Erythroblast (primary cell): Measurements from ENCODE around the gene NDEL1.

ENCODE experiments used
- DNase-seq, 2 experiments: peaks; one replicate each; lab custom pipeline; 2025; lab: John Stamatoyannopoulos, UW
- GATA1 ChIP-seq: IDR thresholded peaks from 2 replicates; pipeline ENCODE4 v1.6.1; 2011; ENCODE audit warnings: low read depth, mild to moderate bottlenecking, control low read depth, low read length, moderate library complexity
- POLR2A ChIP-seq: IDR thresholded peaks from 2 replicates; pipeline ENCODE4 v1.6.1; 2011; ENCODE audit warnings: mild to moderate bottlenecking, low read length

NDEL1 gene

GRCh38 chr17:8455665-8456209, 20.1 kb downstream of the NDEL1 start:
- TF ChIP-seq POLR2A (no peak), GATA1 (no peak)

DNA sequence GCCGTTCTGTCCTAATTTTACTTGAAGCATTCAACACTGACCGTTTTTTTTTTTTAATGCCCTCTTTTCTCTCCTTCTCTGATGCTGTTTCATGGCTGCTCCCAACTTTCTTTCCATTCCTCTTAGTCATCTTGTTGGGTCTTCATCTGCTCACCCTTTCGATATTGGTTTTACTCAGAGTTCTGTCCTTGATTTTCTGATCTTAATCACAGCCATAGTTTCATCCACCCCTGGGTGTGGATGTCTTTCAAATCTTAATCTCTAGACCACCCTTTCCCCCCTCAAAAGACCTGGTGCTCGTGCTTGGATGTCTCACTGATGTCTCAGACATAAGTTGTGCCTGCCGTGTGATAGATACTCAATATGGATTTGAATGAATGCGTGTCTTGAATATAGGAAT, 22.4 kb downstream of the NDEL1 start:
- TF ChIP-seq POLR2A, result no peak
- DNase-seq, result no peak

More at GRCh38 chr17:8455665-8456209, 20.1 kb downstream of the NDEL1 start:
- DNase-seq, result no peak

DNA sequence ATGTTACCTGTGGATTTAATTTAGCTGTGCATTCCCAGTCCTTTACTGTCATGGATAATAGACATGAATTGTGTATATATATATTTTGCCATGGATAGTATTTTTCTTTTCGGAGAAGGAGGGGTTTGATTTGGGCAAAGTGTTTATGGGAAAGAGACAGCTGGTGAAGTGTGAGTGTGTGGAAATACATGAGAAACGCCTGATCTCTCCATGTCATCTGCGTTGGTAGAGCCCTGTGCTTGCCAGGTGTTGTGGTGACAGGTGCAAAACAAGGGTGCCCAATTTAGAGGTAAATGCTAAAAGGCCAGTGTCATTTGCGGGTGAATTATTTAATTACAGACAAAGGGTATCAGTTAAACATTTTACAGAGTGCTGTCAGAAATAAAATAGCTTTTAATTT, 23.4 kb downstream of the NDEL1 start:
- no peak for TF ChIP-seq POLR2A
- TF ChIP-seq GATA1, result no peak
- DNase-seq, result no peak

DNA sequence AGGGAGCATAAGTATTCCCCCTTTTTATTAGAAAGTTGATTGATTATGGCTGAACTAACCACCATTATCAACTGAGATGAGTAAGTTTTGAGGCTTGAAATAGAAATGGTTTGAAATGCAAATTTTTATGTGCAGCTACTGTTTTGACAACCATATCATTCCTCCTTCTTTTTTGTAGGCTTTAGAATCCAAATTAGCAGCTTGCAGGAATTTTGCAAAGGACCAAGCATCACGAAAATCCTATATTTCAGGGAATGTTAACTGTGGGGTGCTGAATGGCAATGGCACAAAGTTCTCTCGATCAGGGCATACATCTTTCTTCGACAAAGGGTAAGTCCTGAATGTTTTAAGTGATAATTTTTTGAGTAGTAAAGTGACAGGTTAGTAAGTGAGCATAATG, 24.1 kb downstream of the NDEL1 start:
- no peak for DNase-seq
- no peak for TF ChIP-seq POLR2A
- TF ChIP-seq GATA1, result no peak

- TF ChIP-seq POLR2A, result no peak
- no peak for TF ChIP-seq GATA1
- DNase-seq, result no peak
These were observed 26.9 kb downstream of the NDEL1 start for GRCh38 chr17:8462564-8462963.

GRCh38 chr17:8463099-8463498, 27.4 kb downstream of the NDEL1 start:
- no peak for DNase-seq
- TF ChIP-seq GATA1 (no peak), POLR2A (no peak)

DNA sequence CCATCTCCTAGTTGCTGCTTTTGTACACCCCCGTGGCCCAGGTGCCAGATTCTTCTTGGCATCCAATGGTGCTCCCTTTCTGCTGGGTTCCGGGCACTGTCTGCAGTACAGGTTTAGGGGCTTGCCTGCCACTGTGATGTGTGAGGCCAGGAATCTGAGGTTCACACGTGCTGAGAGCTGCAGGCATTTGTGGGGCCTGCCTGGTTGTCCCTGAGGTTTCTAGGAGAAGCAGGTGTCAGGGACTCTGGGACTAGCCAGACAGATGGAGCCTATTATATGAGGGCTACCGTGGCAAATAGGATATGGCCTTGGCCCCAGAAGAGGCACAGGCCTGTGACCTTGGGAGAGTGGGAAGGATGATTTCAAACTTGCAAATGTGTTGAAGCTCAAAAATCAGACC, 29.3 kb downstream of the NDEL1 start:
- no peak for TF ChIP-seq GATA1
- no peak for TF ChIP-seq POLR2A
- DNase-seq, result no peak

DNA sequence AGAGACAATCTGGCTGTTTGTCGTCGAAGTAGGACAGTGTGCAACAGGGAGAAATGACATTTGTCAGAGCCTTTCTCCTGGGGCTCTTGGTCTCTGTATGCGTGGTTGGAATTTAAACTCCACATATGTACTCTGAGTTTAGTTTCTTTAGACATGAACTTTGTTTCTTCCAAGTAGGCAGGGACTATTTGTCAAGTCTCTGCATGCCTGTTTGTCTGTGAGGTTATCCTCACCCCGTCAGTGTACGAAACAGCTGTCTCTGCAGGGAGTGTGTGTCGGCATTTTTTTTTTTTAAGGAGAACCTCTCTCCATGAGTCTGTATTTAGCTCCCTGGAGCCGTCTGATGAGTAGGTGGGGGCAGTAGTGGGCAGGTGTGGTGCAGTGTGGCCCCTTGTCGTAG, 29.7 kb downstream of the NDEL1 start:
- TF ChIP-seq GATA1 (no peak), POLR2A (no peak)
- DNase-seq, result no peak

- TF ChIP-seq GATA1 (no peak), POLR2A (no peak)
- DNase-seq, result no peak
These were observed 30.1 kb downstream of the NDEL1 start for GRCh38 chr17:8465759-8466158.

- no peak for DNase-seq
- TF ChIP-seq POLR2A, result no peak
- TF ChIP-seq GATA1, result no peak
These were observed 30.8 kb downstream of the NDEL1 start for GRCh38 chr17:8466456-8466855.

DNA sequence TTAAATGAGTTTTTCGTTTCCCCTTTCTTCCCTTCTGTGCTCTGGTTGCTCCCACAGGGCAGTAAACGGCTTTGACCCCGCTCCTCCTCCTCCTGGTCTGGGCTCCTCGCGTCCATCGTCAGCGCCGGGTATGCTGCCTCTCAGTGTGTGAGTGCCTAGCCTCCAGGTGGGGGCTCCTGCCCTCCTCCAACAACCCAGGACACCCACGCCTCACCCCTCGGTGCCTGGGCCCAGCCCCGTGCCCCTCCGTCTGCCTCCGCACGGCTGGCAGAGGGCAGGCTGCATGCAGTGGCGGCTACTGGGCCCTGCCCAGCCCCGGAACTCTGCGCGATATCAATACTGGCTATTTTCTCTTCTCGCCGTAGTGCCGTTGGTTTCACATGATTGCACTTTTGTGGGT, 31.2 kb downstream of the NDEL1 start:
- DNase-seq, result no peak
- TF ChIP-seq GATA1 (no peak), POLR2A (no peak)

DNA sequence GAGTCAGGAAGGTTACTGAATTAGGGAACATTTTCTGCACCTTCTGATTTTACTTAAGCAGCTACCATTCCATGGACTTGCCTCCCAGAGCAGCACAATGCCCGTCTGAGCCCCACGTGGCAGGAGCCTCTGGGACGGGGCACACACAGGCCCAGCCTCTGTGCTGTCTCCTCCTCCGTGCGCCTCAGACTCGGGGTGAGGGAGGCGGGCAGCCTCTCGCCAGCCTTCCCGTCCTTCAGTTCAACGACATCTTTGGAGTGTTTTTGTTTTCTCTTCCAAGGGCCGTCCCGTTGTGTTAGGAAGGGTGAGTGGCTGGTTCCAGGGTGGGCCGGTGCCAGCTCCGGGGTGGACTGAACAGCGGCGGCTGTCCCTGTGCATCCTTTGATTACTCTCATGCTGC, 31.8 kb downstream of the NDEL1 start:
- TF ChIP-seq POLR2A (no peak), GATA1 (no peak)
- no peak for DNase-seq

DNA sequence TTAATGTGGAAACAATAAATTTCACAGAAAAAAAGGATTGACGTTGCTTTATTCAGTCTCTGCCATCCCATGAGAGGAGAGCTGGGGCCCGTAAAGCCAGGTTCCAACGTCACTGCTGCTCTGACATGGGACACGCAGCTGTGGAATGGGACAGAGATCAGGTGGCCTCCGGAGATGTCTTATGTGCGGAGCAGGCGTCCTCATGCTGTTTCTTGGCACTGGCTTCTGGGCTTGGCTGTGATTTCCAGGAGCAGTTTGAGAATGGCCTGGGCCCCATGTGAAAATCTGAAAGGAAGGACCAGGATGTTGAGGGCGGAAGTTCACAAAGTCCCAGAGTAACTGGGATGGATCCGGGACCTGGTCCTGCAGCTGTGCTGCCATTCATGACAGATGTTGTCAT, 32.4 kb downstream of the NDEL1 start:
- DNase-seq, result no peak
- TF ChIP-seq GATA1, result no peak
- TF ChIP-seq POLR2A, result no peak

- DNase-seq, result no peak
- TF ChIP-seq POLR2A (no peak), GATA1 (no peak)
These were observed 33.3 kb downstream of the NDEL1 start for GRCh38 chr17:8468980-8469379.

- TF ChIP-seq POLR2A (no peak), GATA1 (no peak)
These were observed 34.3 kb downstream of the NDEL1 start for GRCh38 chr17:8469964-8470363.

DNA sequence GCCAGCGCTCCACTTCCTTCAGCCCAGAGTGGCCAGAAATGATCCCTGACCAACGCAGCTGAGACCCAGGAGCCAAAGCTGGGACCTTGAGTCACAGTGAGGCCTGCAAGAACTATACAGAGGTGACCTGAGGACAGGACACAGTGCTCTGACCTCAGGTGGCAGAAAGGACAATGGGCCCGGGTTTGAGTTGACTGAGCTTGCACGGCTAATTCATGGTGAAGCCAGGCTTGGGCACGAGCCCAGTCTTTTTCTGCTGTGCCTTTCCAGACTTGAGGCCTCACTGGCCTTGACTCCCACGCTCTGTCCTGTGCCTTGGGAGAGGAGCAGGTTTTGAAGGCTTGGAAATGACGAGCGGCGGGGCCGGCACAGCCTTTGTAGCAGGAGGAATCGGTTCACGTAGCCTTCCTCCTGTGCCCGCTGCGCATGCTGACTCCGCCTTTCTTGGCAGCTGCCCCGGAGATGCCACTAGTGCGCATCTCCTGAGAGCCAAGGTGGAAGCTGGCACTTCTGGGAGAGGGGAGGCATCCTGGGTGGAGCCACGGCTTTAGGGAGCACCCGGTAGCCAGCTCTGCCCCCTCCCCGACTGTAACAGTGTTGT, 34.9 kb downstream of the NDEL1 start:
- DNase-seq, result no peak
- TF ChIP-seq GATA1, result no peak
- no peak for TF ChIP-seq POLR2A

More at GRCh38 chr17:8469964-8470363, 34.3 kb downstream of the NDEL1 start:
- no peak for DNase-seq
